HepG2 (cell line): Measurements from ENCODE around the gene DCHS2. TPM values are rescaled to one million over a fixed set of nuclear protein-coding genes. Genes with fewer than 3 reads are reported as not detected.
A peak's percentile ranks its signal among the peaks of the same experiment; 100 is the strongest.

ENCODE experiments used
- ATAC-seq: fragments of 200-7000 bp; cut with Tn5 transposase; 3 replicates; pipeline ENCODE4 v1.9.1; 2020; ENCODE audit warnings: mild to moderate bottlenecking, moderate library complexity
- BruUV-seq: library from RNA; stranded (reverse); fragments of 400-500 nt; replicated peaks from 2 replicates; lab custom pipeline; 2021; lab: Mats Ljungman, UMichigan
- CTCF ChIA-PET: fragments of 300-600 bp; formaldehyde crosslinking; extraction: SDS; loops from one replicate; lab custom pipeline; 2021; ENCODE audit warnings: low total read pairs, inconsistent platforms, low intra/inter-chr PET ratio; lab: Yijun Ruan, JAX
- POLR2A ChIA-PET: fragments of 350-600 bp; sonication (Branson Sonifier 250); formaldehyde crosslinking; loops from one replicate; lab custom pipeline; 2020; ENCODE audit warnings: antibody characterized with exemption, inconsistent platforms; lab: Yijun Ruan, JAX
- DNase-seq: peaks from one replicate; pipeline ENCODE4 v3.0.0-alpha.2; 2015; ENCODE audit warnings: low spot score
- FAIRE-seq: peaks from 3 replicates; lab custom pipeline; 2011; peaks lifted over from hg19 to GRCh38; lab: Jason Lieb, UNC
- H2AFZ ChIP-seq: one replicate; pipeline ENCODE4 v1.6.1; 2011; ENCODE audit warnings: low read length, inconsistent platforms
- H3K27ac ChIP-seq: fragments of 300-600 bp; 3 replicates; pipeline ENCODE4 v1.8.0; 2011; ENCODE audit warnings: mixed run types, mild to moderate bottlenecking, mixed read lengths, low read length, inconsistent platforms; ENCODE audit not compliant: insufficient read depth; ENCODE audit errors: extremely low read length
- H3K27me3 ChIP-seq, 2 experiments: fragments of 200-600 bp in 1 of 2; 2 replicates in 1 of 2; 3 replicates in 1 of 2; pipeline versions ENCODE4 v1.6.0 to v1.8.0; 2011; ENCODE audit warnings: low read length in 2 of 2, mild to moderate bottlenecking in 2 of 2, moderate library complexity in 2 of 2, inconsistent platforms in 1 of 2; ENCODE audit not compliant: insufficient read depth in 2 of 2, control insufficient read depth in 1 of 2
- H3K36me3 ChIP-seq, 2 experiments: fragments of 200-600 bp in 1 of 2; replicated peaks in 1 of 2; 2 replicates in 1 of 2; 3 replicates in 1 of 2; pipeline versions ENCODE4 v1.5.1 to v1.8.0; 2011; ENCODE audit warnings: low read length in 2 of 2, inconsistent platforms in 1 of 2; ENCODE audit not compliant: insufficient read depth in 2 of 2, control insufficient read depth in 1 of 2
- H3K4me1 ChIP-seq: 2 replicates; pipeline ENCODE4 v1.5.1; 2012; ENCODE audit warnings: low read length, inconsistent platforms; ENCODE audit not compliant: insufficient read depth
- H3K4me2 ChIP-seq: 2 replicates; pipeline ENCODE4 v1.6.0; 2011; ENCODE audit warnings: low read depth, low read length, inconsistent platforms
- H3K4me3 ChIP-seq, 3 experiments: fragments of 200-600 bp in 1 of 3; sonication (generic), shearing (Covaris generic) in 1 of 3; replicated peaks in 1 of 3; 2 replicates each; pipeline ENCODE4 v1.5.1; 2011 to 2016; ENCODE audit warnings: low read length in 3 of 3, inconsistent platforms in 2 of 3, low read depth in 2 of 3, mild to moderate bottlenecking in 2 of 3, control low read depth in 1 of 3, mixed read lengths in 1 of 3; ENCODE audit not compliant: insufficient read depth in 1 of 3
- H3K79me2 ChIP-seq: one replicate; pipeline ENCODE4 v1.6.1; 2011; ENCODE audit warnings: low read length, inconsistent platforms; ENCODE audit not compliant: insufficient read depth
- H3K9ac ChIP-seq: 2 replicates; pipeline ENCODE4 v1.6.0; 2011; ENCODE audit warnings: mild to moderate bottlenecking, low read depth, low read length, inconsistent platforms; ENCODE audit not compliant: insufficient read depth
- H3K9me3 ChIP-seq: 2 replicates; pipeline ENCODE4 v1.5.1; 2012; ENCODE audit warnings: mild to moderate bottlenecking, low read length
- H4K20me1 ChIP-seq: 2 replicates; pipeline ENCODE4 v1.6.0; 2011; ENCODE audit warnings: inconsistent platforms, mild to moderate bottlenecking, low read length, moderate library complexity; ENCODE audit not compliant: insufficient read depth
- CBX5 ChIP-seq: sonication (generic); formaldehyde crosslinking; IDR thresholded peaks from 2 replicates; pipeline ENCODE4 v1.4.0; 2020; ENCODE audit warnings: missing genetic modification reagents, borderline replicate concordance
- DNMT1 ChIP-seq: sonication (generic); formaldehyde crosslinking; IDR thresholded peaks from 2 replicates; pipeline ENCODE4 v1.5.1; 2020; ENCODE audit warnings: mild to moderate bottlenecking, missing genetic modification reagents
- GZF1 ChIP-seq: sonication (generic); formaldehyde crosslinking; IDR thresholded peaks from 2 replicates; pipeline ENCODE4 v1.5.1; 2020; ENCODE audit warnings: mild to moderate bottlenecking, missing genetic modification reagents
- MXI1 ChIP-seq: IDR thresholded peaks from 3 replicates; pipeline ENCODE4 v1.6.1; 2012; ENCODE audit warnings: low read depth, low read length, inconsistent platforms, borderline replicate concordance
- NRL ChIP-seq: sonication (generic); formaldehyde crosslinking; IDR thresholded peaks from 2 replicates; pipeline ENCODE4 v1.5.0; 2020; ENCODE audit warnings: missing genetic modification reagents, mild to moderate bottlenecking, moderate library complexity, borderline replicate concordance
- TBX3 ChIP-seq: fragments of 450-650 bp; IDR thresholded peaks from 2 replicates; pipeline ENCODE4 v1.6.1; 2017; ENCODE audit warnings: antibody characterized with exemption, mild to moderate bottlenecking, inconsistent platforms, borderline replicate concordance
- XRCC5 ChIP-seq: fragments of 200-400 bp; formaldehyde crosslinking; optimal IDR thresholded peaks from 2 replicates; pipeline ENCODE3; 2017; ENCODE audit warnings: mild to moderate bottlenecking, low read length
- ZBTB14 ChIP-seq: sonication (generic); formaldehyde crosslinking; IDR thresholded peaks from 2 replicates; pipeline ENCODE4 v1.4.0; 2020; ENCODE audit warnings: missing genetic modification reagents
- ZBTB20 ChIP-seq: sonication (generic); formaldehyde crosslinking; IDR thresholded peaks from 2 replicates; pipeline ENCODE4 v1.8.1; 2023; ENCODE audit warnings: missing genetic modification reagents, low read depth, mild to moderate bottlenecking, borderline replicate concordance
- ZBTB7B ChIP-seq: sonication (generic); formaldehyde crosslinking; IDR thresholded peaks from 2 replicates; pipeline ENCODE4 v1.4.0; 2020; ENCODE audit warnings: missing genetic modification reagents
- ZNF280D ChIP-seq: sonication (generic); formaldehyde crosslinking; IDR thresholded peaks from 2 replicates; pipeline ENCODE4 v1.5.1; 2020; ENCODE audit warnings: mild to moderate bottlenecking, missing genetic modification reagents
- ZNF879 ChIP-seq: sonication (generic); formaldehyde crosslinking; IDR thresholded peaks from 2 replicates; pipeline ENCODE4 v1.8.1; 2023; ENCODE audit warnings: missing genetic modification reagents
- WGBS: methylation state at CpG from one replicate; pipeline ENCODE4 v1.1.6; 2017; ENCODE audit warnings: low lambda C conversion rate; 5-methylcytosine and 5-hydroxymethylcytosine counted together
- in situ Hi-C: cut with HindIII; loops from 2 replicates; pipeline ENCODE4 v1.10.0; 2017; ENCODE audit warnings: low pct_unique_long_range_greater_than_20kb; ENCODE audit not compliant: extremely low pct_ligation_motif_present
- intact Hi-C: fragments of 100-400 bp; cut with micrococcal nuclease; formaldehyde crosslinking; loops from one replicate; pipeline ENCODE4 v1.10.0; 2022; ENCODE audit not compliant: unreplicated experiment
- polyA plus RNA-seq, 8 experiments: library from polyadenylated mRNA; depleted of rRNA in 3 of 8; stranded (reverse) in 7 of 8; unstranded in 1 of 8; fragments of >200 nt; fragmentation: Illumina TruSeq in 4 of 8; extraction: Trizol in 4 of 8; gene quantifications; 2 replicates each; pipeline versions ENCODE4 v1.2.1 to v1.2.3, GENCODE V29; 2011 to 2016; ENCODE audit warnings: low read depth in 4 of 8, missing spikeins in 1 of 8, mixed read lengths in 1 of 8; ENCODE audit not compliant: insufficient read depth in 1 of 8
- total RNA-seq, 5 experiments: library from RNA; depleted of rRNA; stranded (reverse); fragments of >200 nt; fragmentation: Illumina TruSeq; extraction: Trizol; gene quantifications; 2 replicates each; pipeline ENCODE4 v1.2.3, GENCODE V29; 2016; ENCODE audit warnings: low read depth in 1 of 5
- TF ChIP-seq, protein P1 (sequence below): sonication (generic); formaldehyde crosslinking; conservative IDR thresholded peaks from 2 replicates; pipeline ENCODE4 v1.4.0; 2020; ENCODE audit warnings: missing genetic modification reagents

Gene DCHS2
- total and polyA plus RNA-seq, 2 of the 13 experiments (the other 11 are each of a cell fraction or from before 2014, with no cell fraction given) = 0.03 TPM; not detected in 1

GRCh38 chr4:154490583-154491340 is 837 bp downstream of the DCHS2 start:
- BruUV-seq = no TSS peak
- no peak overlapping the region for H3K9ac ChIP-seq
- H4K20me1 ChIP-seq = no peaks in the 10 kb centered on the region
- intact Hi-C loops = no loop called here
- no peaks in the 10 kb centered on the region for H3K36me3 ChIP-seq
- TF ChIP-seq GZF1 (CRISPR knock-in tag) (no peak), DNMT1 (CRISPR knock-in tag) (no peak), ZNF879 (CRISPR knock-in tag) (no peak), TBX3 (no peak), ZBTB14 (CRISPR knock-in tag) (no peak), NRL (CRISPR knock-in tag) (no peak), ZBTB20 (CRISPR knock-in tag) (no peak), CBX5 (CRISPR knock-in tag) (no peak), ZNF280D (CRISPR knock-in tag) (no peak), ZBTB7B (no peak), MXI1 (no peak), XRCC5 (no peak)
- TF ChIP-seq, protein P1, sequence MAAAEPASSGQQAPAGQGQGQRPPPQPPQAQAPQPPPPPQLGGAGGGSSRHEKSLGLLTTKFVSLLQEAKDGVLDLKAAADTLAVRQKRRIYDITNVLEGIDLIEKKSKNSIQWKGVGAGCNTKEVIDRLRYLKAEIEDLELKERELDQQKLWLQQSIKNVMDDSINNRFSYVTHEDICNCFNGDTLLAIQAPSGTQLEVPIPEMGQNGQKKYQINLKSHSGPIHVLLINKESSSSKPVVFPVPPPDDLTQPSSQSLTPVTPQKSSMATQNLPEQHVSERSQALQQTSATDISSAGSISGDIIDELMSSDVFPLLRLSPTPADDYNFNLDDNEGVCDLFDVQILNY = no peak
- POLR2A ChIA-PET = no interaction called here
- 82% methylated on average over 47 of the region's 76 CpGs for WGBS
- DNase-seq = no peak
- peak overlapping the region in 2 of 3 experiments; percentile 44; a peak in 3 of 6 replicates for H3K4me3 ChIP-seq
- H3K9me3 ChIP-seq = no peaks in the 10 kb centered on the region
- H3K4me2 ChIP-seq = peak overlapping the region; percentile 74
- peaks cover 13% of the 10 kb centered on the region for H3K4me1 ChIP-seq
- in situ Hi-C loops = no loop called here
- no peak overlapping the region for H2AFZ ChIP-seq
- H3K79me2 ChIP-seq = no peaks in the 10 kb centered on the region
- FAIRE-seq = no peak
- peak; percentile 44 for ATAC-seq
- no peak overlapping the region for H3K27ac ChIP-seq
- CTCF ChIA-PET = no interaction called here
- H3K27me3 ChIP-seq = peaks cover 0 to 8% of the 10 kb centered on the region in 2 experiments; a peak in 3 of 5 replicates
